Measurements from ENCODE around the gene ZNF789.

ZNF789 gene

DNA sequence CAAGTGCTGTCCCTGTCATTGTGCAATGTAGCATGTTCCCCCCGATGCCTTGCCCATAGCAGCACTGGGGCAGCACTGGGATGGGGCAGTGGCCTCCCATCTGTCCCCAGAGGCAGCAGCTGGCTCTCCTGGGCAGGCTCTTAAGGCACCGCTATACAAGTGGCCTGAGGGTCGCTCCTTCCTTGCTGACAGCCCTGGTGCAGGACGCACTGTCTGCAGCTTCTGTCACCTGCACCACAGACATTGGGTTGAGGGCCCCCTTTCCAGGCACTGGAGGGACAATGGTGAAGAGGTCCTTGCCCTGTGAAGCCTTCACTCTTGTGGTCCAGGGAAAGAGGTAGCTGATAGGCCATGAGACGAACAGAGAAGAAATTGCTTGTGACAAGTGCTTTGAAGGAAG, 23.4 kb upstream of the ZNF789 start:
- no peak for FAIRE-seq
- TF ChIP-seq POLR2A (IDR thresholded peaks at IDR 0.05; ENCODE audit: low read depth, low read length): no peak
- DNase-seq (ENCODE audit: insufficient read length, low spot score): no peak

GRCh38 chr7:99451936-99452335, 20.8 kb upstream of the ZNF789 start:
- no peak for FAIRE-seq
- no peak for TF ChIP-seq POLR2A (IDR thresholded peaks at IDR 0.05; ENCODE audit: low read depth, low read length)
- no peak for DNase-seq (ENCODE audit: insufficient read length, low spot score)

- DNase-seq (ENCODE audit: insufficient read length, low spot score) (no peak), FAIRE-seq (no peak)
- TF ChIP-seq POLR2A (IDR thresholded peaks at IDR 0.05; ENCODE audit: low read depth, low read length): no peak
Observed at GRCh38 chr7:99452541-99452940, 20.1 kb upstream of the ZNF789 start.

DNA sequence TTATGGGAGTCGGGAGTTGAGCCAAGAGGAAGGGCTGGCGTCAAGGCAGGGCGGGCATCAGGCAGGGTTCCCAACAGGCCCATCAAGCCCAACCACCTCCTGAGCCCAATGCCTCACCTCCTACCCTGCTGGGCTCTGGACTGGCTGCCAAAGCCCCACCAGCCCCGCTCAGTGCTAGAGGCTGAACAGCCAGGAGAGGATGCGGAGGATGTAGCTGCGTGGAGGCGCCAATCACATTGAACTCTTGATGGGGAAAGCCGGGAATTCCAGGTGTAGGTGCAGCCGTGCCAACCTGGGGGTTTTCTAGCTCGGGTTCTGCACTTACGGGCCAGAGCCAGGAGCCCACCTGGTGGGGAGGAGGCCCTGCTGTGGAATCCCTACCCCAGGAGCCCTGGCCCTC, 19.6 kb upstream of the ZNF789 start:
- FAIRE-seq: no peak
- DNase-seq (ENCODE audit: insufficient read length, low spot score): no peak
- no peak for TF ChIP-seq POLR2A (IDR thresholded peaks at IDR 0.05; ENCODE audit: low read depth, low read length)

GRCh38 chr7:99455874-99456273, 16.8 kb upstream of the ZNF789 start:
- no peak for TF ChIP-seq POLR2A (IDR thresholded peaks at IDR 0.05; ENCODE audit: low read depth, low read length)
- FAIRE-seq (no peak), DNase-seq (ENCODE audit: insufficient read length, low spot score) (no peak)

GRCh38 chr7:99456288-99456687, 16.4 kb upstream of the ZNF789 start:
- no peak for DNase-seq (ENCODE audit: insufficient read length, low spot score)
- no peak for FAIRE-seq
- no peak for TF ChIP-seq POLR2A (IDR thresholded peaks at IDR 0.05; ENCODE audit: low read depth, low read length)

DNA sequence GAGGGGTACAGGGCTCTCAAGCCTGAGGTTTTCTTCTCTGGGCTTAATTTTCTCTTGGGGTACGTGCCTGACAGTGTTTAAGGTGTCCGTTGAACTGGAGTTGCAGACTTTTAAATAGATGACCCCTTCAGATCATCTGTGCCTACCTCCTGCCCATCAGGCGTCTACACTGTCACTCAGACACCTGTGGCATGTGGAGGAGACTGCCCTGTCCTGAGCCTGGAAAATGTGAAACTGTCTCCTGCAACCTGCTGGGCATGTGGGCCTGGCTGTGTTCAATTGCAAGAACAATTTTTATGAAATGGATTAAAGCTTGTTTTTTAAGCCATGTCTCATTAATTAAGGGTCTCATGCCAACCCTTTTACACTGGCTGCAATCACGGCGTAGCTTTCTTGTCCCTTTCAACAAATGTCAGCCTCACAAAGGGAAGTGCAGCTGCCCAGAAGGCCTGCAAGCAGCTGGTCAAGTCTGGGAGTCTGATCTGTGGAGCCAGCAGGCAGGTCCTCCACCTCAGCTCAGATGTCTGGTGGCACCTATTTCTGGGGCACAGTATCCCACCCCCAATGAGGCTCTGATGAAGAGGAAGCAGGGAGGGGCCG, 15.5 kb upstream of the ZNF789 start:
- no peak for DNase-seq (ENCODE audit: insufficient read length, low spot score)
- TF ChIP-seq POLR2A (IDR thresholded peaks at IDR 0.05; ENCODE audit: low read depth, low read length): no peak

DNA sequence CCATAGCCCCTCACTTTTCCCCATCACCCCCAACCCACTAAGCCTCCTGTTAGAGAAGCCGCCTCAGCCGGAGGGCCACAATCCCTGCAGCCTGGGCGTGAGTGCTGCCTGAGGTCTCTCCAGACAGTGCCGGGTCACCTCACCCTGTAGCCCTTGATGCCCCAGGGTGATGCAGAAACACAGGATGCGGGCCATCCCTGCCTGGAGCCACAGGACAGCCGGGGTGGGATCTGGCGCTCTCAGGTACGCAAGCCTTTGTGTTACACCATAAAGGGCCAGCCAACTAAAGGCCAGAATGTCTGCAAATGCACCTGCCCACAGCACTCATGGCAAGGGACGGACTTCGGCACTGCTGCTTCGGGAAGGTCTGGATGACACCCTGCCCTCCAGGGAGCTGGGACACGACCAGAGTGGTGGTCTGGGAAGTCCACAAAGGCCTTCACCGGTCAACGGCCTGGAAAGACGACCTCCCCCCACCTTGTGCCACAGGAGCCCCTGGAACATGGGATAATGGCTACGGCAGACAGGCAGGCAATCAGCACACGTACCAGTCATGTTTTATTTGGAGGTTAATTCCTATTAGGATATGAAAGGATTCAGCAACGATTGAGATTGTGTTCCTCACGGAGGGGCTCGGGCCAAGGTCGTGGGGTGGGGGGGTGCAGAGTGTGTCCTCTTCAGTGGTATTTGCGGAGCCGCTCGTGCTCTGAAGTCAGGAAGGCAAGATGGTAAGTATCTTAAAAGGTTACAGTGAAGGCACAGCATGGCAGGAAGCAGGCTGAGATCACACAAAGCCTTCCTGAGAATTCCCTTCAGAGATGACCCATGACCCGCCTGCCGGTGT, 14.8 kb upstream of the ZNF789 start:
- FAIRE-seq: no peak
- TF ChIP-seq POLR2A (IDR thresholded peaks at IDR 0.05; ENCODE audit: low read depth, low read length): no peak

More for the DNA sequence above, 15.5 kb upstream of the ZNF789 start:
- no peak for FAIRE-seq

DNA sequence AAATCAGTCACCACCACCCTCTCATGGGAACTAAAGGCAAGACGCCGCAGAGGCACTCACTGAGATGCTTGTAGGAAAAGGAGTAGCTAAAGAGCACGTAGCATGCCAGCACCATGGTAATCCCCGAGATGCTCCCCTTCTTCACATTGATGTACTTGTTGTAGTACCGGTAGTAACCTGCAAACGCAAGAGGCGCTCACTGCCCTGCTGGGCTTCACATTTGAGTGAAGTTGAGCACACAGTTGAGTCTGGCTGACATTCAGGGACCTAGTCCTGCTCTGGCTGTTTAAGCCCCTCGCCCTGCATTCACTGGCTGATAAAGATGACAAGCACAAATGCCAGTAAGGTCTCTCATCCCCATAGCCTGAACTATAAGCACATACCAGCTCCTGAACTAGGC, 13.6 kb upstream of the ZNF789 start:
- DNase-seq (ENCODE audit: insufficient read length, low spot score) (no peak), FAIRE-seq (no peak)
- TF ChIP-seq POLR2A (IDR thresholded peaks at IDR 0.05; ENCODE audit: low read depth, low read length): no peak

More for the DNA sequence above, 14.8 kb upstream of the ZNF789 start:
- DNase-seq (ENCODE audit: insufficient read length, low spot score): no peak

GRCh38 chr7:99460651-99461050, 12.0 kb upstream of the ZNF789 start:
- DNase-seq (ENCODE audit: insufficient read length, low spot score) (no peak), FAIRE-seq (no peak)
- TF ChIP-seq POLR2A (IDR thresholded peaks at IDR 0.05; ENCODE audit: low read depth, low read length): no peak

- no peak for FAIRE-seq
- DNase-seq (ENCODE audit: insufficient read length, low spot score): no peak
- TF ChIP-seq POLR2A (IDR thresholded peaks at IDR 0.05; ENCODE audit: low read depth, low read length): no peak
Observed at GRCh38 chr7:99461221-99461620, 11.5 kb upstream of the ZNF789 start.

DNA sequence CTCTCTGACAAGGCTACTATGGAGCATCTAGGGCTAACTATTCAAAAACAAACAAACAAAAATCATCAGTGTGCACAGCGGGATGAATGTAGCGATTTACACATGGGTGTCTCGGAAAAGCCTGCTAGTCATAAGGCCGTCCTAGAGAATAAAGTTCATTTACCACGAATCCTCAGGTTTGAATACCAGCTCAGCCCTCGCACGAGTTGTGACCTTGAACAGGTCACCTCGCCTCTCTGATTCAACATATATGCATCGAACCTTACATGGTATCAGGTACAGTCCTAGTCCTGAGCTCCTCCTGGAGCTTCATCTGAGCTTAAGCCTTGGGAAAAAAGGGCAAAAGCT, 7.3 kb upstream of the ZNF789 start:
- no peak for DNase-seq (ENCODE audit: insufficient read length, low spot score)
- no peak for FAIRE-seq
- no peak for TF ChIP-seq POLR2A (IDR thresholded peaks at IDR 0.05; ENCODE audit: low read depth, low read length)

DNA sequence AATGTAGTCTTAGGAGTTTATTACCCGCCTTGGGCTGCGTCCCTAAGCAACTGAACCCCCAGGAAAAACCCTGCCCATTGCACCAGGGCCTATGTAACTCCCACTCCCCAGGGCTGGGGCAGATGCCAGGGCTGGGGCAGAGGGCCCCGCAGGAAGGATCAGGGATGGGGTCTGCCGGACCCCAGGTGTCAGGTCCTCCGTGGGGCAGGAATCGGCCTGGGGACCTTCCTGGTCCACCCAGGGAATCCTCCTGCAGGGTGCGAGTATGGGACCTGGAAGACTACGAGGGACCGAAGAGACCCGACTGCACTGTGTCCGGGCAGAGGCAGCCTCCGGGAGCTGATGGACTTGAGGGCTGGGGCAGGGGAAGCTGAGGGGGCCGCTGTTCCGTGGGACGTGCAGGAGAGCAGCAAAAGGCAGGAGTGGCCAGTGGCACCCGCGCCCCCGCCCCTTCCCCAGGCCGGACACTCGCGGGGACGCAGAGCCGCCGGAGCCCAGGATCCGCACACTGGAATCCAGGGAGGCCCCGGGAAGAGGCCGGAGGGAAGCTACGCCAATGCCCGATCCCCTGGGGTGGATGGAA, 4.3 kb upstream of the ZNF789 start:
- DNase-seq (ENCODE audit: insufficient read length, low spot score) (no peak), FAIRE-seq (no peak)
- no peak for TF ChIP-seq POLR2A (IDR thresholded peaks at IDR 0.05; ENCODE audit: low read depth, low read length)

- DNase-seq (ENCODE audit: insufficient read length, low spot score) (no peak), FAIRE-seq (no peak)
- no peak for TF ChIP-seq POLR2A (IDR thresholded peaks at IDR 0.05; ENCODE audit: low read depth, low read length)
Observed at GRCh38 chr7:99469381-99470065, 3.2 kb upstream of the ZNF789 start.
